Dermis blood vessel endothelial cell (primary cell): Measurements from ENCODE around the gene PPP1R12B. TPM values are rescaled to one million over a fixed set of nuclear protein-coding genes. Genes with fewer than 3 reads are reported as not detected.
"Not testable (repeated sequence)": the region's sequence is repeated elsewhere in the genome, so short reads cannot be mapped to it uniquely, and the experiment has no call there.

Experiments used
- DNase-seq: peaks from one replicate; pipeline ENCODE4 v3.0.0; 2010
- total RNA-seq: library from RNA; depleted of rRNA; stranded (reverse); fragments of >200 nt; gene quantifications from 2 replicates; pipeline ENCODE4 v1.2.3, GENCODE V29; 2014

Gene PPP1R12B
- total RNA-seq, 1 donor from 2014 or later = 15.8 TPM

DNA sequence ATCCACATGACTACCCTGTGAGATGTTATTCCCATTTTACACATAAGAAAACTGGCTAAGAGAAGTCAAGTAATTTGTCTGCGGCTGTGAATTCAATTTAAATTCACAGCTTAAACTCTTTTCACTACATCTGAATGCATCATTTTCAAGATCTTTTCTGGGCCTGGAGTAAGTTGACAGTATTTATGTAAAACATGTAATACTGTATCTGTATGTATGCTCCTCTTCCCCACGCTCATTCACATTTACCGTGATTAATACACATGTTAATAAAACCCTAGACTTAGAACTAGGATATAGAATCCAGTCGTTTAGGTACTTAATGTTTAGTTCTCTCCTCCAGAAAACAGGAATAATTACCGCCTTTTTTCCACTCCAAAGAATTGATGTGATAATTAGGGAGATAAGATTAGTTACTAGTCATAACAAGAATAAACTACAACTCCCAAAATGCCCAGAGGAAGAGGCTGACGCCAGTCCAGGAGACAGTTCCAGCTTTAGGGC, 442 bp upstream of the PPP1R12B start:
- no peak for DNase-seq

GRCh38 chr1:202349206-202349928, 868 bp downstream of the PPP1R12B start:
- DNase-seq = peak; percentile 89

GRCh38 chr1:202351725-202352124, 3.2 kb downstream of the PPP1R12B start:
- no peak for DNase-seq

DNA sequence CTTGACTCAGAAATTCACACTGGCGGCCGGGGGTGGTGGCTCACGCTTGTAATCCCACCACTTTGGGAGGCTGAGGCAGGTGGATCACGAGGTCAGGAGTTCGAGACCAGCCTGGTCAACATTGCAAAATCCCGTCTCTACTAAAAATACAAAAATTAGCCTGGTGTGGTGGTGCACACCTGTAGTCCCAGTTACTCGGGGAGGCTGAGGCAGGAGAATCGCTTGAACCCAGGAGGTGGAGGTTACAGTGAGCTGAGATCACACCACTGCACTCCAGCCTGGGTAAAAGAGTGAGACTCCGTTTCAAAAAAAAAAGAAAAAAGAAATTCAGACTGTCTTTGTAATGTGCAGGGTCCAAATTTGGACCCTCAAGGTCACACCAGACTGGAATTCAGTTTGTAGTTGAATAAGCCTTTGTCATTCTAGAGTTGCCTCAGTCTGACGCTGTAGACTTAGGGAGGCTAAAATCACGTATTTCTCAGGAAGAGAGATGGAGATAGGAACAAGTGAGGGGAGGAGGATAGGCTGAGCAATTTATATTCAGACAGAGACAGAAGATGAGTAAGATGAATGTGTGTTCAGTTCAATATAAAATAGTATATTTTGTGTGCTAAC, 4.2 kb downstream of the PPP1R12B start:
- DNase-seq = not testable (repeated sequence)

GRCh38 chr1:202355944-202356553, 7.5 kb downstream of the PPP1R12B start:
- DNase-seq = no peak

- no peak for DNase-seq
These were observed 9.0 kb downstream of the PPP1R12B start for GRCh38 chr1:202357506-202357905.

GRCh38 chr1:202361224-202361623, 12.7 kb downstream of the PPP1R12B start:
- no peak for DNase-seq

- no peak for DNase-seq
These were observed 13.2 kb downstream of the PPP1R12B start for GRCh38 chr1:202361701-202362100.

GRCh38 chr1:202362212-202362611, 13.7 kb downstream of the PPP1R12B start:
- DNase-seq = no peak

DNA sequence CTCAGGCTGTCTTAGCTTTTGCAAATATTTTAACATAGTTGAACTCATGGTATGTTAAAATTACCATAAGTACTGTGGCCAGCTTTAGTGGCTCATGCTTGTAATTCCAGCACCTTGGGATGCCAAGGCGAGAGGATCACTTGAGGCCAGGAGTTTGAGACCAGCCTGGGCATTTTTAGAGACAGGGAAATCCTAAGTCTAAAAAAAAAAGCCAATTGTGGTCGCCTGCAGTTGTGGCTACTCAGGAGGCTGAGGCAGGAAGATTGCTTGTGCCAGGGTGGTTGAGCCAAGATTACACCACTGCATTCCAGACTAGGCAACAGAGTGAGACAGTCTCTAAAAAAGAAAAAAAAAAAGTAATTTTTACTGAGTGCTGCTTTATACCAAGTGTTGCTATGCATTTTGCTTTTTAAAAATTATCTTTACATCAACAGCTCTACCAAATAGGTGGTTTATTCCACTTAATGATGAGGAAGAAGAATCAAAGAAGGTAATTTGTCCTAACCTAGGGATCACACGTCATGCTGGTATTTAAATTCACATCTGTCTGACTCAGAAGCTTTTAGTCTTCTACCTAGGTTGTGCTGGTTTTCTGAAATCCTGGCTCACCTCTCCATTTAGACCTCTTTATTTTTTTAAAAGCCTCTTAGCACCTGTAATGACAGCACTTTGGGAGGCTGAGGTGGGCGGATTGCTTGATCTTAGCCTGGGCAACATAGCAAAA, 16.8 kb downstream of the PPP1R12B start:
- no peak for DNase-seq

DNA sequence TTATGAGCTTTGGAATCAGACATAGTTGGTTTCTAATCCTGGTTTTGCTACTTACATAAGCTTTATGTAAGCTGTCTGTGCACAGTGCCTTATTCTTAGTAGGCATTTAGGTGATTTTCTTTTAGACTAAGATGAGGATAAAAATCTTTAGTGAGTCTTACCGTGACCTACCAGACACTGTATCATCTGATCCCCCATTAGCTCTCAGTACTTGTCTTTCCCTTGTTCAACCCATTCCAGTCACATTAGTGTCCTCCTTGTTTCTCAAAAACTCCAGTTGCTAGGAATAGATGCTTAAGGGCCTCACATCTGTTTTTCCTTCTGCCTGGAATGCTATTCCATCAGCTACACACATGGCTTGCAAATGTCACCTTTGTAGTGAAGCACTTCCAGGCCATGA, 18.8 kb downstream of the PPP1R12B start:
- DNase-seq = no peak

GRCh38 chr1:202370906-202371305, 22.4 kb downstream of the PPP1R12B start:
- DNase-seq = not testable (repeated sequence)

DNA sequence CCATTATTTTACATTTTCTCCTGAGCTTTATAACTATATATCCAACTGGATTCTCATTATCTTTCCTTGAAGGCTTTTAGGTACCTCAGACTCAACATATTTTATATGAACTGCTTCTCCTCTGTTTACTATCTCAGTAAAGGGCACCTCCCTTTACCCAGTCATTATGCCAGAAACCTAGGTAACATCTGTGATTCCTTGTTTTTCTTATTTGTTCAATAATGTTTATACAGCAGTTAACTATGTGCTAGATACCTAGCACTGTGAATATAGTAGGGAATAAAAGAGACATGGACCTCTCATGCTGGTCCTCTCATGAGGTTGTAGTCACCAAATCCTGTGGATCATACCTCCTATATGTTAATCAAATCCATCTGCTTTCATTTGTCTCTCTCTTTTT, 25.6 kb downstream of the PPP1R12B start:
- DNase-seq = no peak

- not testable (repeated sequence) for DNase-seq
These were observed 26.7 kb downstream of the PPP1R12B start for GRCh38 chr1:202375175-202375574.

GRCh38 chr1:202376247-202376646, 27.7 kb downstream of the PPP1R12B start:
- DNase-seq = no peak

DNA sequence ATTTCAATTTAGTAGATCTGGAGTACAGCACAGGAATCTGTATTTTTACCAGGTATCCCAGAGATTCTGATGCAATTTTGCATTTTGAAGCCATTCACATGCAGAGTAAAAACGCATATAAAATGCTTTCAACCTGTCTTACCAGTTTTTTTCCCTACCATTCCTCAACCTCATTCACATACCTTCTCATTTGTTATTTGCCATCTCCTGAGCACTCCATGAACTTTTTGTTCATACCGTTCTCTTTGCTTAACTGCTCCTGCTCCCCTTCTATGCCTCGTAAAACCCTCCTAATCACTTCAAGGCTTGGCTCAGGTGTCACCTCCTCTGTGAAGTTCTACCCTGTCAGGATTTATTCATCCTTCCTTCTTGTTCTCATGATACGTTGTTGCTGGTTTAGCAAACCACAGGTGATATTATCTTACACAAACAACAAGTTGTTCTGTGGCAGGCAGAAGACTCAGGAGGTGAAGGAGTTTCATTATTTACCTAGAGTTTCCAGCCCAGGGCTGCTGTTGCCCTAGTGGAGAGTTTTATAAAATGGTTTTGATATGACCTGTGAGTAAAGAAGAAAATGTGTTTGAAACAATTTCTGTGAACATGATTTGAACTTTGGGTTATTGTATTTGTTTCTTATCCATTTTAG, 31.5 kb downstream of the PPP1R12B start:
- not testable (repeated sequence) for DNase-seq

GRCh38 chr1:202380535-202380934, 32.0 kb downstream of the PPP1R12B start:
- DNase-seq = not testable (repeated sequence)

DNA sequence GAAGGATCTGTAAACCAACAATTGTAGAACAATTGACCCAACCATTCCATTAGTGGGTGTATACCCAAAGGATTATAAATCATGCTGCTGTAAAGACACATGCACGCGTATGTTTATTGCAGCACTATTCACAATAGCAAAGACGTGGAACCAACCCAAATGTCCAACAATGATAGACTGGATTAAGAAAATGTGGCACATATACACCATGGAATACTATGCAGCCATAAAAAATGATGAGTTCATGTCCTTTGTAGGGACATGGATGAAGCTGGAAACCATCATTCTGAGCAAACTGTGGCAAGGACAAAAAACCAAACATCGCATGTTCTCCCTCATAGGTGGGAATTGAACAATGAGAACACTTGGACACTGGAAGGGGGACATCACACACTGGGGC, 33.4 kb downstream of the PPP1R12B start:
- DNase-seq = not testable (repeated sequence)

DNA sequence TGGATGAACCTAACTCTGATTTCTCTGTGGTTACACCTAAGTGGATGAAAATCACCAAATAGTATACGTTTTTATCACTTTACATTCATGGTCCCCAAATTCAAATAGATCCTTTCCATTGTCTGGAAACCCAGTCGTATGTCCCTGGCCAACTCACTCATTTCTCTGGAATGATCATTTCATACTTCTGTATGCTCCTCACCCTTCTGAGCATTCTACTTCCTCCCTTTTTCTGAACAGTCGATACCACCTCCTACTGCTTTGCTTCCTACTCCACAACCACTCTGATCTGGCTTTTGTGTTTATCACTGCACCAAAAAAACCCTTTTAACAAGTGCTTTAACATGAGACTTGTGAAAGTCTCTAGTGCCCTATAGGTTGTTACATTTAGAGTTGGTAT, 47.3 kb downstream of the PPP1R12B start:
- DNase-seq = not testable (repeated sequence)

GRCh38 chr1:202397256-202397655, 48.8 kb downstream of the PPP1R12B start:
- DNase-seq = no peak

DNA sequence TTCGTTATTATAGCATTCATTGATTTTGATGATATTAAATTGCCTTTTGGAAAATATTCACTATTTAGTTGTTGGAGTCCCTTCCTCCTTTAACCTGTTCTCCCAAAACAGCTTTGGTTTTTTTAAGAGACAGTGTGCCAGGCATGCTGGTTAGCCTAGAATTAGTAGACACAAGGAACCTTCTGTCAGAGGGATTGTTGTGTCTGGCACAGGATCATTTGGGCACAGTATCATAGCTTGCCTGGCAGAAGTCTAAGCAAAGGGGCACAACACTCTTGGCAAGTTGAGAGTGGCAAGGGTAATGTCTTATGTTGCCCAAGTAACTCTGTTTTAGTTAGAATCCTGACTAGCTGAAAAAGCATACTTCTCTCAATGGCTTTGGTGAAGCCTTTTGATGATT, 49.9 kb downstream of the PPP1R12B start:
- not testable (repeated sequence) for DNase-seq

- not testable (repeated sequence) for DNase-seq
These were observed 53.3 kb downstream of the PPP1R12B start for GRCh38 chr1:202401771-202402170.
